Esophagus muscularis mucosa (tissue), 4 donors: Measurements from ENCODE around the gene GSTA4. TPM values are rescaled to one million over a fixed set of nuclear protein-coding genes. Genes with fewer than 3 reads are reported as not detected.

ENCODE experiments used
- DNase-seq: peaks from one replicate; pipeline ENCODE4 v3.0.0-alpha.2; 2017; ENCODE audit errors: extremely low spot score
- H3K27ac ChIP-seq, 4 donors: fragments of 200-600 bp; sonication (generic); replicated peaks in 1 of 4; 1 replicate in 3 of 4; 2 replicates in 1 of 4; pipeline ENCODE4 v1.5.1; 2016 to 2019; ENCODE audit warnings: mild to moderate bottlenecking in 1 of 4
- H3K27me3 ChIP-seq, 4 donors: fragments of 200-600 bp; sonication (generic); one replicate each; pipeline versions ENCODE4 v1.5.1 to v1.6.0; 2016 to 2019
- H3K36me3 ChIP-seq, 4 donors: fragments of 200-600 bp; sonication (generic); one replicate each; pipeline ENCODE4 v1.5.1; 2016 to 2019
- H3K4me1 ChIP-seq, 4 donors: fragments of 200-600 bp; sonication (generic); one replicate each; pipeline ENCODE4 v1.5.1; 2016 to 2019
- H3K4me3 ChIP-seq, 4 donors: fragments of 200-600 bp; sonication (generic); 1 replicate in 2 of 4; 2 replicates in 2 of 4; pipeline ENCODE4 v1.5.1; 2016 to 2019; ENCODE audit warnings: mild to moderate bottlenecking in 4 of 4, moderate library complexity in 1 of 4
- H3K9me3 ChIP-seq, 4 donors: fragments of 200-600 bp; sonication (generic); 1 replicate in 3 of 4; 2 replicates in 1 of 4; pipeline ENCODE4 v1.5.1; 2016 to 2019
- CTCF ChIP-seq, 3 experiments: fragments of 200-600 bp in 2 of 3; fragments of 450-650 bp in 1 of 3; sonication (generic) in 2 of 3; IDR thresholded peaks; one replicate each; pipeline ENCODE4 v1.5.1; 2017 to 2019; ENCODE audit warnings: antibody characterized with exemption in 3 of 3, mild to moderate bottlenecking in 2 of 3, moderate library complexity in 1 of 3
- EP300 ChIP-seq: sonication (generic); formaldehyde crosslinking; IDR thresholded peaks from one replicate; pipeline ENCODE4 v1.6.1; 2017; ENCODE audit warnings: antibody characterized with exemption
- POLR2A ChIP-seq: fragments of 450-650 bp; IDR thresholded peaks from one replicate; pipeline ENCODE4 v1.6.1; 2017; ENCODE audit warnings: antibody characterized with exemption, moderate library complexity, mild to moderate bottlenecking, low read depth
- POLR2AphosphoS5 ChIP-seq, 2 donors: sonication (generic); formaldehyde crosslinking; IDR thresholded peaks; one replicate each; pipeline ENCODE4 v1.6.1; 2017; ENCODE audit warnings: antibody characterized with exemption in 2 of 2
- WGBS: methylation state at CpG from one replicate; pipeline ENCODE4 v1.1.5; 2018; 5-methylcytosine and 5-hydroxymethylcytosine counted together
- intact Hi-C: fragments of 100-400 bp; cut with DNase I; formaldehyde crosslinking; loops from one replicate; pipeline ENCODE4 v1.15.1; 2023
- total RNA-seq, 4 donors: library from RNA; depleted of rRNA; stranded (reverse); fragments of >200 nt; gene quantifications; one replicate each; pipeline versions ENCODE4 v1.1.0 to v1.2.1, GENCODE V29; 2016

GSTA4 gene
- total RNA-seq, 4 donors from 2014 or later = 16.6 to 23.2 (median 17.7) TPM

- WGBS = 78% methylated on average over 2 of the region's 2 CpGs
- no peak for DNase-seq
- H3K4me1 ChIP-seq = no peaks in the 10 kb centered on the region
- TF ChIP-seq EP300 (no peak), POLR2AphosphoS5 (IDR thresholded peaks at IDR 0.05) (no peak), POLR2A (no peak), CTCF (IDR thresholded peaks at IDR 0.05) (no peak)
- no peaks in the 10 kb centered on the region for H3K9me3 ChIP-seq
- intact Hi-C loops = no loop called here
- H3K27ac ChIP-seq = no peak overlapping the region
- H3K27me3 ChIP-seq = no peaks in the 10 kb centered on the region
- H3K36me3 ChIP-seq = no peaks in the 10 kb centered on the region
- no peak overlapping the region for H3K4me3 ChIP-seq
Observed at GRCh38 chr6:52937908-52938307, 57.2 kb downstream of the GSTA4 start.

- Histone ChIP-seq H3K27ac (no peak overlapping the region), H3K36me3 (no peaks in the 10 kb centered on the region), H3K9me3 (no peaks in the 10 kb centered on the region), H3K27me3 (no peaks in the 10 kb centered on the region), H3K4me3 (no peak overlapping the region), H3K4me1 (no peaks in the 10 kb centered on the region)
- peak; percentile 74 for DNase-seq
- WGBS = 91% methylated on average over 2 of the region's 2 CpGs
- intact Hi-C loops = no loop called here
- TF ChIP-seq EP300 (no peak), CTCF (IDR thresholded peaks at IDR 0.05) (no peak), POLR2AphosphoS5 (IDR thresholded peaks at IDR 0.05) (no peak)
Observed at GRCh38 chr6:52933778-52934177, 61.3 kb downstream of the GSTA4 start.

GRCh38 chr6:52931351-52931750 lies 63.7 kb downstream of the GSTA4 start:
- H3K9me3 ChIP-seq = no peaks in the 10 kb centered on the region
- H3K4me1 ChIP-seq = no peaks in the 10 kb centered on the region
- H3K36me3 ChIP-seq = no peaks in the 10 kb centered on the region
- no peak overlapping the region for H3K27ac ChIP-seq
- H3K27me3 ChIP-seq = no peaks in the 10 kb centered on the region
- no peak overlapping the region for H3K4me3 ChIP-seq
- intact Hi-C loops = no loop called here
- WGBS = 54% methylated on average over 1 of the region's 2 CpGs
- TF ChIP-seq POLR2A (no peak), CTCF (IDR thresholded peaks at IDR 0.05) (no peak), POLR2AphosphoS5 (IDR thresholded peaks at IDR 0.05) (no peak), EP300 (no peak)
- DNase-seq = peak; percentile 77

GRCh38 chr6:52929321-52930164 lies 65.5 kb downstream of the GSTA4 start:
- peak; percentile 74 for DNase-seq
- WGBS = 92% methylated on average over 6 of the region's 6 CpGs
- Histone ChIP-seq H3K9me3 (no peaks in the 10 kb centered on the region), H3K4me3 (no peak overlapping the region), H3K4me1 (no peaks in the 10 kb centered on the region), H3K27ac (no peak overlapping the region), H3K27me3 (no peaks in the 10 kb centered on the region), H3K36me3 (no peaks in the 10 kb centered on the region)
- intact Hi-C loops = no loop called here
- TF ChIP-seq POLR2A = no peak
- TF ChIP-seq POLR2AphosphoS5 (IDR thresholded peaks at IDR 0.05) = no peak
- TF ChIP-seq EP300 = no peak
- TF ChIP-seq CTCF (IDR thresholded peaks at IDR 0.05) = no peak

Other genes starting within 250 kb of the GSTA4 start
- gene GSTA2, start 231.8 kb downstream of the GSTA4 start, total RNA-seq = not detected
- not detected for gene GSTA1, start 191.5 kb downstream of the GSTA4 start, total RNA-seq
- not detected for gene GSTA5, start 154.5 kb downstream of the GSTA4 start, total RNA-seq
- not detected for gene GSTA3, start 85.6 kb downstream of the GSTA4 start, total RNA-seq
- 10 to 100 TPM; 19.9 to 30.0 (median 24.4) TPM for gene CILK1, start 66.5 kb upstream of the GSTA4 start, total RNA-seq
- gene FBXO9, start 70.1 kb upstream of the GSTA4 start, total RNA-seq = 10 to 100 TPM; 58.5 to 95.5 (median 73.1) TPM
- under 1 TPM in 1 of 4 donors, not detected in 3; 0.32 TPM for gene GCM1, start 153.6 kb upstream of the GSTA4 start, total RNA-seq